ENCODE results near the gene POLDIP3.
A peak's percentile ranks its signal among the peaks of the same experiment; 100 is the strongest.

POLDIP3 gene

GRCh38 chr22:42642806-42643633, 28.3 kb upstream of the POLDIP3 start:
- DNase-seq = no peak

- no peak for DNase-seq
Measured at GRCh38 chr22:42641801-42642413, 27.2 kb upstream of the POLDIP3 start.

- DNase-seq = no peak
Measured at GRCh38 chr22:42639541-42640241, 25.0 kb upstream of the POLDIP3 start.

- DNase-seq = no peak
Measured at GRCh38 chr22:42637555-42637954, 22.9 kb upstream of the POLDIP3 start.

- DNase-seq = no peak
Measured at GRCh38 chr22:42636506-42636905, 21.8 kb upstream of the POLDIP3 start.

GRCh38 chr22:42635531-42635930, 20.8 kb upstream of the POLDIP3 start:
- no peak for DNase-seq

- DNase-seq = no peak
Measured at GRCh38 chr22:42633013-42633412, 18.3 kb upstream of the POLDIP3 start.

GRCh38 chr22:42632096-42632495, 17.4 kb upstream of the POLDIP3 start:
- DNase-seq = no peak

- DNase-seq = no peak
Measured at GRCh38 chr22:42630901-42631602, 16.4 kb upstream of the POLDIP3 start.

- DNase-seq = no peak
Measured at GRCh38 chr22:42630211-42630610, 15.5 kb upstream of the POLDIP3 start.

- DNase-seq = no peak
Measured at GRCh38 chr22:42627981-42628380, 13.3 kb upstream of the POLDIP3 start.

- DNase-seq = no peak
Measured at GRCh38 chr22:42626951-42627625, 12.4 kb upstream of the POLDIP3 start.

- no peak for DNase-seq
Measured at GRCh38 chr22:42626431-42626830, 11.7 kb upstream of the POLDIP3 start.

- no peak for DNase-seq
Measured at GRCh38 chr22:42625416-42625815, 10.7 kb upstream of the POLDIP3 start.

GRCh38 chr22:42624551-42625106, 9.9 kb upstream of the POLDIP3 start:
- no peak for DNase-seq

- no peak for DNase-seq
Measured at GRCh38 chr22:42623756-42624441, 9.2 kb upstream of the POLDIP3 start.

GRCh38 chr22:42623301-42623751, 8.6 kb upstream of the POLDIP3 start:
- no peak for DNase-seq

- no peak for DNase-seq
Measured at GRCh38 chr22:42622061-42622710, 7.5 kb upstream of the POLDIP3 start.

- peak; percentile 44 for DNase-seq
Measured at GRCh38 chr22:42621505-42622002, 6.9 kb upstream of the POLDIP3 start.

GRCh38 chr22:42620084-42620483, 5.4 kb upstream of the POLDIP3 start:
- no peak for DNase-seq

Measured in effector CD4-positive, alpha-beta T cell (primary cell).